Esophagus squamous epithelium (tissue), 5 donors: ENCODE measurements around the gene PRKRIP1. TPM values are rescaled to one million over a fixed set of nuclear protein-coding genes. Genes with fewer than 3 reads are reported as not detected.

ENCODE experiments used
- DNase-seq: peaks from one replicate; lab custom pipeline; 2025; lab: John Stamatoyannopoulos, UW
- H3K27ac ChIP-seq, 4 donors: fragments of 200-600 bp; sonication (generic); one replicate each; pipeline ENCODE4 v1.5.1; 2016 to 2019; ENCODE audit warnings: mild to moderate bottlenecking in 1 of 4
- H3K27me3 ChIP-seq, 4 donors: fragments of 200-600 bp; sonication (generic); 1 replicate in 3 of 4; 2 replicates in 1 of 4; pipeline versions ENCODE4 v1.5.1 to v1.6.0; 2017 to 2021; ENCODE audit warnings: antibody characterized with exemption in 1 of 4
- H3K36me3 ChIP-seq, 3 donors: fragments of 200-600 bp; sonication (generic); one replicate each; pipeline ENCODE4 v1.5.1; 2016 to 2019
- H3K4me1 ChIP-seq, 3 donors: fragments of 200-600 bp; sonication (generic); one replicate each; pipeline ENCODE4 v1.5.1; 2017 to 2019
- H3K4me3 ChIP-seq, 4 donors: fragments of 200-600 bp; sonication (generic); 1 replicate in 3 of 4; 2 replicates in 1 of 4; pipeline ENCODE4 v1.5.1; 2016 to 2019; ENCODE audit warnings: mild to moderate bottlenecking in 2 of 4, moderate library complexity in 1 of 4
- H3K9me3 ChIP-seq, 3 donors: fragments of 200-600 bp; sonication (generic); one replicate each; pipeline ENCODE4 v1.5.1; 2016 to 2019
- CTCF ChIP-seq, 6 experiments: fragments of 450-650 bp in 4 of 6; fragments of 200-600 bp in 2 of 6; sonication (generic) in 2 of 6; IDR thresholded peaks; one replicate each; pipeline ENCODE4 v1.5.1; 2016 to 2019; ENCODE audit warnings: antibody characterized with exemption in 6 of 6, mild to moderate bottlenecking in 4 of 6, moderate library complexity in 4 of 6
- POLR2A ChIP-seq, 4 donors: fragments of 450-650 bp; IDR thresholded peaks; one replicate each; pipeline ENCODE4 v1.6.1; 2017; ENCODE audit warnings: antibody characterized with exemption in 4 of 4, mild to moderate bottlenecking in 4 of 4, moderate library complexity in 3 of 4
- WGBS, 2 donors: methylation state at CpG; one replicate each; pipeline ENCODE4 v1.1.5; 2018; 5-methylcytosine and 5-hydroxymethylcytosine counted together
- intact Hi-C: fragments of 100-400 bp; cut with DNase I; formaldehyde crosslinking; loops from one replicate; pipeline ENCODE4 v1.15.0; 2022
- total RNA-seq, 4 donors: library from RNA; depleted of rRNA; stranded (reverse); fragments of >200 nt; gene quantifications; one replicate each; pipeline ENCODE4 v1.1.0, GENCODE V29; 2016
- donor health status: DM: yes; HTN: yes; CAD: no.

PRKRIP1 gene
- total RNA-seq, 4 donors from 2014 or later, result 12.5 to 24.6 (median 16.5) TPM

GRCh38 chr7:102431617-102432298, 35.6 kb downstream of the PRKRIP1 start:
- peaks cover 0 to 19% (median under 1%) of the 10 kb centered on the region in 3 donors for H3K36me3 ChIP-seq
- intact Hi-C loops, result no loop called here
- no peak overlapping the region for H3K4me3 ChIP-seq
- peak overlapping the region in 3 of 4 donors; percentile 50 to 59 (median 52) for H3K27ac ChIP-seq
- H3K27me3 ChIP-seq, result no peaks in the 10 kb centered on the region
- no peaks in the 10 kb centered on the region for H3K9me3 ChIP-seq
- no peak for TF ChIP-seq CTCF (IDR thresholded peaks at IDR 0.05)
- TF ChIP-seq POLR2A (IDR thresholded peaks at IDR 0.05), result no peak
- peaks cover 0 to 51% (median 24%) of the 10 kb centered on the region in 3 donors for H3K4me1 ChIP-seq
- DNase-seq, result no peak
- 38 to 41% methylated on average over 10 to 13 of the region's 17 CpGs for WGBS, 2 donors

GRCh38 chr7:102432442-102433218, 36.5 kb downstream of the PRKRIP1 start:
- no peaks in the 10 kb centered on the region for H3K9me3 ChIP-seq
- TF ChIP-seq CTCF (IDR thresholded peaks at IDR 0.05) (no peak), POLR2A (IDR thresholded peaks at IDR 0.05) (no peak)
- no peak for DNase-seq
- H3K36me3 ChIP-seq, result peaks cover 0 to 10% (median 0%) of the 10 kb centered on the region in 3 donors
- H3K27ac ChIP-seq, result peak overlapping the region; percentile 67 to 80 (median 78)
- 26 to 44% methylated on average over 14 to 15 of the region's 27 CpGs for WGBS, 2 donors
- peak overlapping the region; percentile 61 to 84 (median 68) for H3K4me3 ChIP-seq
- no peaks in the 10 kb centered on the region for H3K27me3 ChIP-seq
- H3K4me1 ChIP-seq, result peaks cover 0 to 44% (median 24%) of the 10 kb centered on the region in 3 donors
- intact Hi-C loops, result no loop called here

GRCh38 chr7:102433219-102434038, 37.3 kb downstream of the PRKRIP1 start, which contains the start of gene ORAI2:
Gene ORAI2 (plus strand): TSS chr7:102433575. CDS start chr7:102438957, 5,382 bp downstream.
- WGBS, 2 donors, result no CpG with 5 or more reads among the region's 90 CpGs
- H3K9me3 ChIP-seq, result no peaks in the 10 kb centered on the region

GRCh38 chr7:102434039-102434486, 37.9 kb downstream of the PRKRIP1 start:
- Histone ChIP-seq H3K9me3 (no peaks in the 10 kb centered on the region), H3K4me1 (peaks cover 0 to 44% (median 24%) of the 10 kb centered on the region in 3 donors), H3K27ac (peak overlapping the region; percentile 17 to 80 (median 51)), H3K4me3 (peak overlapping the region; percentile 61 to 84 (median 68)), H3K36me3 (peaks cover 0 to 6% (median 0%) of the 10 kb centered on the region in 3 donors), H3K27me3 (no peaks in the 10 kb centered on the region)
- WGBS, 2 donors, result 24 to 31% methylated on average over 8 to 9 of the region's 9 CpGs
- intact Hi-C loops, result no loop called here
- DNase-seq, result no peak
- TF ChIP-seq POLR2A (IDR thresholded peaks at IDR 0.05) (no peak), CTCF (IDR thresholded peaks at IDR 0.05) (no peak)

More at GRCh38 chr7:102433219-102434038, 37.3 kb downstream of the PRKRIP1 start, which contains the start of gene ORAI2:
- intact Hi-C loops, result no loop called here
- peak within 1 kb of the TSS; percentile 67 to 80 (median 78) for H3K27ac ChIP-seq
- no peaks in the 10 kb centered on the region for H3K27me3 ChIP-seq
- H3K4me1 ChIP-seq, result peaks cover 0 to 44% (median 24%) of the 10 kb centered on the region in 3 donors
- H3K36me3 ChIP-seq, result peaks cover 0 to 6% (median 0%) of the 10 kb centered on the region in 3 donors
- peak within 1 kb of the TSS; percentile 61 to 84 (median 68) for H3K4me3 ChIP-seq
- no peak for TF ChIP-seq POLR2A (IDR thresholded peaks at IDR 0.05)
- no peak for TF ChIP-seq CTCF (IDR thresholded peaks at IDR 0.05)
- DNase-seq, result peak; percentile 16
